ENCODE data around the gene ASS1.

ASS1 gene

GRCh38 chr9:130418776-130419175 lies 26.0 kb upstream of the ASS1 start:
- no peak for DNase-seq (ENCODE audit: low read depth)

- DNase-seq (ENCODE audit: low read depth): no peak
Measured at GRCh38 chr9:130419521-130420035, 25.2 kb upstream of the ASS1 start.

GRCh38 chr9:130421154-130421801 lies 23.5 kb upstream of the ASS1 start:
- no peak for DNase-seq (ENCODE audit: low read depth)

- DNase-seq (ENCODE audit: low read depth): no peak
Measured at GRCh38 chr9:130421802-130422276, 22.9 kb upstream of the ASS1 start.

- no peak for DNase-seq (ENCODE audit: low read depth)
Measured at GRCh38 chr9:130422546-130422945, 22.2 kb upstream of the ASS1 start.

- no peak for DNase-seq (ENCODE audit: low read depth)
Measured at GRCh38 chr9:130423272-130423671, 21.5 kb upstream of the ASS1 start.

- DNase-seq (ENCODE audit: low read depth): no peak
Measured at GRCh38 chr9:130424595-130425454, 19.9 kb upstream of the ASS1 start.

GRCh38 chr9:130425741-130426466 lies 18.9 kb upstream of the ASS1 start:
- no peak for DNase-seq (ENCODE audit: low read depth)

GRCh38 chr9:130426467-130426773 lies 18.3 kb upstream of the ASS1 start:
- DNase-seq (ENCODE audit: low read depth): no peak

GRCh38 chr9:130426883-130427282 lies 17.9 kb upstream of the ASS1 start:
- no peak for DNase-seq (ENCODE audit: low read depth)

- DNase-seq (ENCODE audit: low read depth): no peak
Measured at GRCh38 chr9:130427326-130427725, 17.4 kb upstream of the ASS1 start.

- DNase-seq (ENCODE audit: low read depth): no peak
Measured at GRCh38 chr9:130428086-130428665, 16.6 kb upstream of the ASS1 start.

- no peak for DNase-seq (ENCODE audit: low read depth)
Measured at GRCh38 chr9:130429381-130429780, 15.4 kb upstream of the ASS1 start.

GRCh38 chr9:130429831-130430230 lies 14.9 kb upstream of the ASS1 start:
- DNase-seq (ENCODE audit: low read depth): no peak

GRCh38 chr9:130430232-130430631 lies 14.5 kb upstream of the ASS1 start:
- no peak for DNase-seq (ENCODE audit: low read depth)

GRCh38 chr9:130430734-130431535 lies 13.8 kb upstream of the ASS1 start:
- DNase-seq (ENCODE audit: low read depth): no peak

GRCh38 chr9:130431536-130432303 lies 13.0 kb upstream of the ASS1 start:
- no peak for DNase-seq (ENCODE audit: low read depth)

- no peak for DNase-seq (ENCODE audit: low read depth)
Measured at GRCh38 chr9:130432362-130432761, 12.4 kb upstream of the ASS1 start.

GRCh38 chr9:130432796-130433167 lies 12.0 kb upstream of the ASS1 start:
- no peak for DNase-seq (ENCODE audit: low read depth)

GRCh38 chr9:130433168-130433946 lies 11.4 kb upstream of the ASS1 start:
- DNase-seq (ENCODE audit: low read depth): no peak

Data from T-helper 22 cell (primary cell).